SK-N-SH (cell line): ENCODE results near the gene SH3TC1. TPM values are rescaled to one million over a fixed set of nuclear protein-coding genes. Genes with fewer than 3 reads are reported as not detected.

ENCODE experiments used
- CTCF ChIA-PET: fragments of 300-600, 350-600 bp; formaldehyde crosslinking; extraction: SDS; loops from one replicate; lab custom pipeline; 2021; lab: Yijun Ruan, JAX
- POLR2A ChIA-PET: fragments of 350-600 bp; sonication (Branson Sonifier 250); formaldehyde crosslinking; extraction: SDS; loops from one replicate; lab custom pipeline; 2020; ENCODE audit warnings: antibody characterized with exemption, inconsistent platforms; lab: Yijun Ruan, JAX
- DNase-seq: peaks from one replicate; pipeline ENCODE4 v3.0.0; 2012
- H2AFZ ChIP-seq: fragments of 200-600 bp; sonication (generic); 2 replicates; pipeline ENCODE4 v1.8.1; 2016; ENCODE audit warnings: antibody characterized with exemption, mild to moderate bottlenecking, low read depth
- H3F3A ChIP-seq: fragments of 200-600 bp; sonication (generic); replicated peaks from 2 replicates; pipeline ENCODE3; 2016; ENCODE audit warnings: antibody characterized with exemption, mild to moderate bottlenecking; ENCODE audit not compliant: insufficient read depth
- H3K27ac ChIP-seq, 2 experiments: fragments of 200-500 bp in 1 of 2; fragments of 200-600 bp in 1 of 2; sonication (Bioruptor generic) in 1 of 2; sonication (generic), shearing (Covaris generic) in 1 of 2; 2 replicates each; pipeline versions ENCODE4 v1.5.1 to v1.6.1; 2014 to 2016; ENCODE audit warnings: low read depth in 2 of 2, inconsistent platforms in 1 of 2, low read length in 1 of 2, mild to moderate bottlenecking in 1 of 2, mixed read lengths in 1 of 2
- H3K27me3 ChIP-seq: fragments of 200-600 bp; sonication (generic), shearing (Covaris generic); 2 replicates; pipeline ENCODE4 v1.6.1; 2016; ENCODE audit warnings: mixed run types; ENCODE audit not compliant: insufficient read depth
- H3K36me3 ChIP-seq, 2 experiments: fragments of 200-500 bp in 1 of 2; fragments of 200-600 bp in 1 of 2; sonication (Bioruptor generic) in 1 of 2; sonication (generic) in 1 of 2; replicated peaks in 1 of 2; 2 replicates each; pipeline versions ENCODE3 to v1.5.1; 2014 to 2016; ENCODE audit warnings: low read length in 1 of 2, mild to moderate bottlenecking in 1 of 2; ENCODE audit not compliant: insufficient read depth in 2 of 2, control insufficient read depth in 1 of 2
- H3K4me1 ChIP-seq, 2 experiments: fragments of 200-500 bp in 1 of 2; fragments of 200-600 bp in 1 of 2; sonication (Bioruptor generic) in 1 of 2; sonication (generic), shearing (Covaris generic) in 1 of 2; 2 replicates each; pipeline versions ENCODE4 v1.5.1 to v1.6.1; 2014 to 2016; ENCODE audit warnings: low read depth in 1 of 2, low read length in 1 of 2, mixed run types in 1 of 2; ENCODE audit not compliant: insufficient read depth in 2 of 2, control insufficient read depth in 1 of 2
- H3K4me2 ChIP-seq: fragments of 200-600 bp; sonication (generic), shearing (Covaris generic); 2 replicates; pipeline ENCODE4 v1.6.1; 2017; ENCODE audit warnings: mixed run types
- H3K4me3 ChIP-seq, 2 experiments: fragments of 200-500 bp in 1 of 2; fragments of 200-600 bp in 1 of 2; sonication (Bioruptor generic) in 1 of 2; sonication (generic), shearing (Covaris generic) in 1 of 2; 2 replicates each; pipeline versions ENCODE4 v1.5.1 to v1.8.1; 2014 to 2016; ENCODE audit warnings: low read depth in 2 of 2, inconsistent platforms in 1 of 2, low read length in 1 of 2, mild to moderate bottlenecking in 1 of 2, mixed read lengths in 1 of 2, moderate library complexity in 1 of 2
- H3K79me2 ChIP-seq: fragments of 200-600 bp; sonication (generic); 2 replicates; pipeline ENCODE4 v1.8.1; 2017; ENCODE audit warnings: mild to moderate bottlenecking; ENCODE audit not compliant: insufficient read depth
- H3K9ac ChIP-seq: fragments of 200-600 bp; sonication (generic); 2 replicates; pipeline ENCODE4 v1.6.1; 2017; ENCODE audit warnings: mixed run types
- H3K9me2 ChIP-seq: fragments of 200-600 bp; sonication (generic); 2 replicates; pipeline ENCODE4 v1.6.1; 2017; ENCODE audit warnings: mixed run types
- H3K9me3 ChIP-seq: fragments of 200-600 bp; sonication (generic); 2 replicates; pipeline ENCODE4 v1.6.1; 2017; ENCODE audit warnings: mixed run types, mild to moderate bottlenecking, moderate library complexity
- H4K20me1 ChIP-seq: fragments of 200-600 bp; sonication (generic); 2 replicates; pipeline ENCODE4 v1.6.1; 2017; ENCODE audit warnings: mild to moderate bottlenecking, mixed run types; ENCODE audit not compliant: insufficient read depth
- CHD2 ChIP-seq: fragments of 150-350 bp; IDR thresholded peaks from 2 replicates; pipeline ENCODE4 v1.6.1; 2018; ENCODE audit warnings: low read length; ENCODE audit not compliant: partially characterized antibody
- CTCF ChIP-seq: fragments of 200-600 bp; sonication (generic); IDR thresholded peaks from 2 replicates; pipeline ENCODE4 v1.6.1; 2017; ENCODE audit warnings: antibody characterized with exemption, mild to moderate bottlenecking, moderate library complexity
- EP300 ChIP-seq, 2 experiments: IDR thresholded peaks; 2 replicates each; pipeline versions ENCODE4 v1.4.0 to v1.6.1; 2012; ENCODE audit warnings: borderline replicate concordance in 1 of 2, low read depth in 1 of 2, low read length in 1 of 2
- EZH2phosphoT487 ChIP-seq: fragments of 200-600 bp; sonication (generic); IDR thresholded peaks from 2 replicates; pipeline ENCODE4 v1.6.1; 2017; ENCODE audit warnings: low read depth, mixed run types, mild to moderate bottlenecking, antibody characterized with exemption, moderate library complexity, borderline replicate concordance
- FOSL2 ChIP-seq: IDR thresholded peaks from 2 replicates; pipeline ENCODE4 v1.4.0; 2012; ENCODE audit warnings: low read depth, mild to moderate bottlenecking, moderate library complexity, borderline replicate concordance
- FOXJ3 ChIP-seq: sonication (generic); formaldehyde crosslinking; IDR thresholded peaks from 2 replicates; pipeline ENCODE4 v1.5.1; 2020; ENCODE audit warnings: mild to moderate bottlenecking, missing genetic modification reagents
- FOXM1 ChIP-seq: IDR thresholded peaks from 2 replicates; pipeline ENCODE4 v1.4.0; 2012; ENCODE audit warnings: low read depth, mild to moderate bottlenecking
- IRF3 ChIP-seq: fragments of 150-350 bp; IDR thresholded peaks from 2 replicates; pipeline ENCODE4 v1.6.1; 2016; ENCODE audit warnings: mild to moderate bottlenecking, low read depth, low read length
- JUND ChIP-seq: IDR thresholded peaks from 2 replicates; pipeline ENCODE4 v1.4.0; 2012
- MAX ChIP-seq: IDR thresholded peaks from 2 replicates; pipeline ENCODE4 v1.4.0; 2012; ENCODE audit warnings: low read depth
- MXI1 ChIP-seq: IDR thresholded peaks from 2 replicates; pipeline ENCODE4 v1.6.1; 2012; ENCODE audit warnings: mild to moderate bottlenecking, low read depth, low read length, improper control_type of control experiment
- NFIC ChIP-seq: IDR thresholded peaks from 2 replicates; pipeline ENCODE4 v1.4.0; 2012; ENCODE audit warnings: borderline replicate concordance
- PBX3 ChIP-seq: IDR thresholded peaks from 2 replicates; pipeline ENCODE4; 2012
- POLR2AphosphoS5 ChIP-seq: IDR thresholded peaks from 2 replicates; pipeline ENCODE4 v1.6.1; 2012; ENCODE audit warnings: low read depth, low read length
- RFX5 ChIP-seq: IDR thresholded peaks from 2 replicates; pipeline ENCODE4 v1.6.1; 2012; ENCODE audit warnings: mild to moderate bottlenecking, improper control_type of control experiment, low read length
- TCF12 ChIP-seq: IDR thresholded peaks from 2 replicates; pipeline ENCODE4 v1.4.0; 2012
- TEAD4 ChIP-seq: IDR thresholded peaks from 2 replicates; pipeline ENCODE4 v1.4.0; 2012; ENCODE audit warnings: mild to moderate bottlenecking, borderline replicate concordance; ENCODE audit not compliant: insufficient read depth
- USF1 ChIP-seq: IDR thresholded peaks from 2 replicates; pipeline ENCODE4 v1.4.0; 2012; ENCODE audit warnings: low read depth, borderline replicate concordance
- YY1 ChIP-seq: IDR thresholded peaks from 2 replicates; pipeline ENCODE4 v1.4.0; 2012; ENCODE audit warnings: low read depth, mild to moderate bottlenecking
- WGBS: methylation state at CpG from one replicate; pipeline ENCODE4 v1.1.6; 2017; ENCODE audit warnings: low lambda C conversion rate; 5-methylcytosine and 5-hydroxymethylcytosine counted together
- polyA plus RNA-seq, 3 experiments: library from polyadenylated mRNA; depleted of rRNA; stranded (reverse); fragments of >200 nt; gene quantifications; 2 replicates each; pipeline ENCODE4 v1.2.3, GENCODE V29; 2012

Gene SH3TC1
- polyA plus RNA-seq, 1 of the 3 experiments (the other 2 are of a cell fraction) = 2.7 TPM

GRCh38 chr4:8171266-8171665 lies 27.8 kb upstream of the SH3TC1 start:
- H3K9ac ChIP-seq = no peak overlapping the region
- DNase-seq = no peak
- no peak overlapping the region for H3K4me3 ChIP-seq
- no peaks in the 10 kb centered on the region for H3K9me3 ChIP-seq
- H3F3A ChIP-seq = no peaks in the 10 kb centered on the region
- no peaks in the 10 kb centered on the region for H3K9me2 ChIP-seq
- 82% methylated on average over 5 of the region's 7 CpGs for WGBS
- H3K27ac ChIP-seq = no peak overlapping the region
- H3K4me1 ChIP-seq = no peaks in the 10 kb centered on the region; a peak in 1 of 4 replicates
- H2AFZ ChIP-seq = no peak overlapping the region
- TF ChIP-seq RFX5 = no peak
- no peak for TF ChIP-seq JUND
- TF ChIP-seq YY1 = no peak
- no peak for TF ChIP-seq FOXM1
- no peak for TF ChIP-seq MAX
- TF ChIP-seq TEAD4 = no peak
- TF ChIP-seq EZH2phosphoT487 = no peak
- no peak for TF ChIP-seq USF1
- H3K36me3 ChIP-seq = no peaks in the 10 kb centered on the region
- ChIA-PET CTCF (no interaction called here), POLR2A (no interaction called here)
- no peaks in the 10 kb centered on the region for H3K79me2 ChIP-seq
- H3K27me3 ChIP-seq = 0 out of 2 replicates have a peak, but pooled peaks cover 6% of the 10 kb centered on the region
- no peak overlapping the region for H3K4me2 ChIP-seq
- H4K20me1 ChIP-seq = no peaks in the 10 kb centered on the region

- Histone ChIP-seq H3K4me1 (peaks cover 0 to 9% of the 10 kb centered on the region in 2 experiments; a peak in 1 of 4 replicates), H3K9ac (no peak overlapping the region), H3K79me2 (no peaks in the 10 kb centered on the region), H3K36me3 (no peaks in the 10 kb centered on the region), H4K20me1 (no peaks in the 10 kb centered on the region), H3K9me3 (no peaks in the 10 kb centered on the region), H3K4me3 (no peak overlapping the region), H3K4me2 (no peak overlapping the region), H3K27ac (no peak overlapping the region), H2AFZ (no peak overlapping the region)
- DNase-seq = no peak
- POLR2A ChIA-PET = interaction anchor here (0.7 kb wide), 1 partner anchor 22 kb away, joined by 3 read pairs; no protein-coding TSS in a partner anchor
- 66% methylated on average over 29 of the region's 36 CpGs for WGBS
- TF ChIP-seq CTCF (no peak), PBX3 (no peak), EP300 (IDR thresholded peaks at IDR 0.05; ENCODE audit: borderline replicate concordance in 1 of 2, low read depth in 1 of 2, low read length in 1 of 2) (no peak), NFIC (no peak), FOXJ3 (CRISPR knock-in tag) (no peak), TCF12 (no peak), FOSL2 (no peak), TEAD4 (no peak), USF1 (no peak), MXI1 (no peak), POLR2AphosphoS5 (no peak), CHD2 (no peak), IRF3 (no peak)
- TF ChIP-seq, all 33 proteins: peak for 0
- 0 out of 2 replicates have a peak, but pooled peaks cover 6% of the 10 kb centered on the region for H3K27me3 ChIP-seq
- CTCF ChIA-PET = interaction anchor here (0.9 to 1.6 kb wide), 4 partner anchors 13 to 156 kb away, joined by 3 read pairs; no protein-coding TSS in a partner anchor
- no peaks in the 10 kb centered on the region for H3F3A ChIP-seq
- no peaks in the 10 kb centered on the region for H3K9me2 ChIP-seq
Observed at GRCh38 chr4:8171984-8172924, 26.8 kb upstream of the SH3TC1 start.
